Gastroesophageal sphincter (tissue), 3 donors: ENCODE measurements around the gene PLA2R1.

Source experiments
- CTCF ChIP-seq, 4 experiments: fragments of 200-600 bp in 2 of 4; fragments of 450-650 bp in 2 of 4; sonication (generic) in 1 of 4; IDR thresholded peaks; one replicate each; pipeline ENCODE4 v1.5.1; 2017 to 2019; ENCODE audit warnings: antibody characterized with exemption in 4 of 4, mild to moderate bottlenecking in 2 of 4, moderate library complexity in 2 of 4
- POLR2A ChIP-seq, 2 donors: fragments of 450-650 bp; IDR thresholded peaks; one replicate each; pipeline ENCODE4 v1.6.1; 2017; ENCODE audit warnings: antibody characterized with exemption in 2 of 2, mild to moderate bottlenecking in 2 of 2, moderate library complexity in 1 of 2
- POLR2AphosphoS5 ChIP-seq: sonication (generic); formaldehyde crosslinking; IDR thresholded peaks from one replicate; pipeline ENCODE4 v1.6.1; 2017; ENCODE audit warnings: antibody characterized with exemption

- TF ChIP-seq CTCF (IDR thresholded peaks at IDR 0.05): no peak
- TF ChIP-seq POLR2A (IDR thresholded peaks at IDR 0.05): no peak
- no peak for TF ChIP-seq POLR2AphosphoS5
These were observed 145.9 kb downstream of the PLA2R1 start for GRCh38 chr2:159916511-159916910.
